Stimulated activated CD4-positive, alpha-beta T cell treated with anti-CD3 and anti-CD28 coated beads, Interleukin-4, amount 100 ng/mL, for 48 hours (primary cell): Measurements from ENCODE around the gene TNKS2.
"Not testable (repeated sequence)": the region's sequence is repeated elsewhere in the genome, so short reads cannot be mapped to it uniquely, and the experiment has no call there.

Experiments
- DNase-seq, 2 donors: peaks; one replicate each; pipeline ENCODE4 v3.0.0-alpha.2; 2020; ENCODE audit warnings: low read depth in 2 of 2

The TNKS2 gene

GRCh38 chr10:91797874-91798648 is at the start of gene TNKS2:
Gene TNKS2 (plus strand): TSS chr10:91798426. CDS start chr10:91798691, 265 bp downstream.
- DNase-seq, result peak; percentile 91 to 92

- DNase-seq, result not testable (repeated sequence)
Measured at GRCh38 chr10:91749592-91749991, 48.6 kb upstream of the TNKS2 start.

- DNase-seq, result no peak
Measured at GRCh38 chr10:91756286-91756685, 41.9 kb upstream of the TNKS2 start.

- DNase-seq, result no peak
Measured at GRCh38 chr10:91758303-91759146, 39.7 kb upstream of the TNKS2 start.

GRCh38 chr10:91759581-91759986 is 38.6 kb upstream of the TNKS2 start:
- no peak for DNase-seq

GRCh38 chr10:91761721-91762120 is 36.5 kb upstream of the TNKS2 start:
- no peak for DNase-seq

- DNase-seq, result no peak
Measured at GRCh38 chr10:91762878-91763277, 35.3 kb upstream of the TNKS2 start.

GRCh38 chr10:91766676-91767075 is 31.6 kb upstream of the TNKS2 start:
- DNase-seq, result no peak

GRCh38 chr10:91768123-91768522 is 30.1 kb upstream of the TNKS2 start:
- no peak for DNase-seq

GRCh38 chr10:91771907-91772306 is 26.3 kb upstream of the TNKS2 start:
- no peak for DNase-seq

- DNase-seq, result no peak
Measured at GRCh38 chr10:91772461-91772860, 25.8 kb upstream of the TNKS2 start.

GRCh38 chr10:91772869-91773268 is 25.4 kb upstream of the TNKS2 start:
- DNase-seq, result no peak

GRCh38 chr10:91774571-91774970 is 23.7 kb upstream of the TNKS2 start:
- DNase-seq, result no peak

GRCh38 chr10:91775731-91776130 is 22.5 kb upstream of the TNKS2 start:
- DNase-seq, result no peak

GRCh38 chr10:91776266-91776665 is 22.0 kb upstream of the TNKS2 start:
- DNase-seq, result no peak

GRCh38 chr10:91778485-91778884 is 19.7 kb upstream of the TNKS2 start:
- DNase-seq, result no peak

GRCh38 chr10:91779011-91779605 is 19.1 kb upstream of the TNKS2 start:
- DNase-seq, result no peak

GRCh38 chr10:91782539-91782938 is 15.7 kb upstream of the TNKS2 start:
- DNase-seq, result no peak

GRCh38 chr10:91785830-91786229 is 12.4 kb upstream of the TNKS2 start:
- DNase-seq, result no peak

- DNase-seq, result no peak
Measured at GRCh38 chr10:91787258-91787657, 11.0 kb upstream of the TNKS2 start.

- no peak for DNase-seq
Measured at GRCh38 chr10:91787810-91788209, 10.4 kb upstream of the TNKS2 start.

GRCh38 chr10:91788527-91788926 is 9.7 kb upstream of the TNKS2 start:
- DNase-seq, result no peak
